ENCODE measurements around the gene AQP9. TPM values are rescaled to one million over a fixed set of nuclear protein-coding genes. Genes with fewer than 3 reads are reported as not detected.
"Not testable (repeated sequence)": the region's sequence is repeated elsewhere in the genome, so short reads cannot be mapped to it uniquely, and the experiment has no call there.

Gene AQP9
- total RNA-seq, 1 experiment from 2014 or later = not detected

DNA sequence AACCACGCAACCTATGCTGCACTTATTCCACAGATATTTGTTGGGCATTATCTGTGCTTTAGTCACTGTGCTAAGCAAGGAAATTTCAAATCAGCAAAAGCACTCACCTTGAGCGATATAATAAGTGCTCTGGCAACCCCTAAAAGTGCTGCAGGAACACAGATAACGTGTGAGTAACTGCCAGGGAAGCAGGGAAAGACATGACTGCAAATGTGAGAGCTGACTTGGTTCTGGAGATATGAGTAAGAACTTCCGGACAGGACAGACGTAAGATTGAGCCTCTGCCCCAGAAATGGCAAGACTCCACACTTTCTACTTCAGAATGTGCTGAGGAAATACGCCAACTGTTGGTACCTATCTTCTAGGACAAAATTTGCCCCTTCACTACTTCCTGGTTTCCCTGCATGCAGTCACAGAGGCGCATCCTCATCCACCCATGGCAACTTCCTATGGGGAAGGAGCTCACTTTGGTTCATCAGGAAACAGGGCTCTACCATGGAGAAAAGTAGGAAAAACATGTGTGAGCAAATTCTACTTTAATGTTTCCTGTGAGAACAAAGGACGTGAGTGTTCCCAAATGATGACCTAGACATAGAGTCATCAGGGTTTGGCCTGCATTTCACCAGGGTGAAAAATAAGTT lies 41.7 kb downstream of the AQP9 start:
- DNase-seq (ENCODE audit: low spot score) = no peak

DNA sequence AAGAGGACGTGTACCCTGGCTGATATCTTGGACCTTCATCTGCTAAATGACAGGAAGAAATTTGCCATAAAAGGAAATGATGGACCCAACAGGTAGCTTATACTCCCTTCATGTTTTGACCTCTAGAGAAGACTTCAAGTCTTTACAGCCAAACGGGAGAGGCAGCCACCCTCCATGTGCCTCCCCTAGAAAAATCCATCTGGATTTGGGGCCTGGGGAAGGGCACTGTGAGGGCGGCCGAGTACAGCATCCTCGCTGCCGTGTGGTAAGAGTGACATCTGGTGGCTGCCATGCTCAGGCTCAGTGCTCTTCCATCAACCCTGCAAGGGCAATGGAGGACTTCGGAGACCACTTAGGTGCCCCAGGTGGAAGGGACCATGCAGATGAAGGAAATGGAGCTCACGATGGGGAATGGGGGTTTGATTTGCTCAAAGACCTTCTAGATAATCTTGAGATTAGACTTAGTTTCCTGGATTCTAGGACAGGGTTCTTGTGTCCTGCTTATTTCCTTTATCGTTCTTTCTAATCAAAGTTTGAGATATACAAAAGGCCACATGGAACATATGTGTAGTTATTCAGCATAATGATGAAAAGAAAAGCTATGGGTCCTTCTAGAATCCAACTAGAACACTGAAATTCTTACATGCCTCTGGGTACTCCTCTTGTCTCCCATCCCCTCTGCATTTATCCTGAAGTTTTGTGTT lies 44.4 kb downstream of the AQP9 start:
- DNase-seq (ENCODE audit: low spot score) = peak; percentile 48

DNA sequence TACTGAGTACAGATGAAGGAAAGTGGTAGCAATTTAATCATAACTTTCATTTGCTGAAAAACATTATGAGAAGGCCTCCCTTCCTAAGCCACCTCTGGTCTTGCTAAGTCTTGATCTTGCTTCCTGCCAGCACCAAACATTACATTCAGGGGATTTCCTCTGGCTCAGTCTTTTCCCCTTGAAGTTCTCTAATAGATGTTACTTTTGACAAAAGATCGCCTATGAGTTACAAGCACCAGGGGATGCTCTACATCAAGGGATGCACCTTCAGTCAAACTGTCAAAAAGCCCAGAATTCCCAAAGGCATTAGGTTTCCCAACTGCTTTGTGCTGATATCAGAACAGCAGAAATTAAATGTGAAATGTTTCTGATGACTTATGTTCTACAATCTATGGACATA lies 47.3 kb downstream of the AQP9 start:
- DNase-seq (ENCODE audit: low spot score) = no peak

DNA sequence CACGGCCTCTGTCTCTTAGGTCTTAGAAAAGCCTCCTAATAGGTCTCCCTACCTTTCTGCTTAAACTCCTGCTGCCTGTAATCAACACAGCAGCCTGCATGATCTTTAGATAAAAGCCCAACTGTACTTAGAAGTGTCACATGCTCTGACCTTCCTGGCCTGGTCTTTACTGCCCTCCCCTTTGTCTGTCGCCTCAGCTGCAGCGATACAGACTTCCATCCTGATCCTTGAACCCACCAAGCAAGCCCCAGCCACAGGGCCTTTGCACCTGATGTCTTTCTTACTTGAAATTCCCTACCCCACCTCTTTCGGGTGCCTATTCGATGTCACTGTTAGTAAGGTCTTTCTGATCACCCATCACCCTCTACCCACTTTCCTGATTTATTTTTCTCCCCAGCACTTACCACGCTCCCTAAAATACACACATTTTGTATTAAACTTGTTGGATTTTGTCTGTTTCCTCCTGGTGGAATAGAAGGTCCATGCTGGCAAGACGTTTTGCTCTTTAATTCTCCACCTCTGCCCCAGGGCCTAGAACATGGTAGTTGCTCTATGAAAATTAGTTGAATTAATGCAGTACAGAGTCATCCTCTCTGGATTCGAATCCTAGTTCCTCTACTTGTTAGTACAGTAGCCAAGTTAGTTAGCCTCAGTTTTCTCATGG lies 51.1 kb downstream of the AQP9 start:
- DNase-seq (ENCODE audit: low spot score) = no peak

DNA sequence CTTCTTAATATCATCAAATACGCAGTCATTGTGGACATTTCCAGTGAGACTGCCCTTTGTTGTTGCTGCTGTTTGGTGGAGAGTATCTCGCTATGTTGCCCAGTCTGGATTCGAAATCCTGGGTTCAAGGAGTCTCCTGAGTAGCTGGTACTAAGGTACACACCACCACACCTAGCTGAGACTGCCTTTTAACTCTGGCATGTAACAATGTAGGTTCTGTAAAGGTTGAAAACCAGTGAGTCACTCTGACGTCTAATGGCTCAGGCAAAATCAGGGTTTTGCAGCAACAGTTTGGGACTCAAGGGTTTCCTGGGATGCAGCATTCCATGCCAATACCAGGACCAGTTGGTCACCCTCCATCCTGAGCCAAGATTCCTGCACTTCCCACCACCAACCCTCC lies 52.2 kb downstream of the AQP9 start:
- no peak for DNase-seq (ENCODE audit: low spot score)

DNA sequence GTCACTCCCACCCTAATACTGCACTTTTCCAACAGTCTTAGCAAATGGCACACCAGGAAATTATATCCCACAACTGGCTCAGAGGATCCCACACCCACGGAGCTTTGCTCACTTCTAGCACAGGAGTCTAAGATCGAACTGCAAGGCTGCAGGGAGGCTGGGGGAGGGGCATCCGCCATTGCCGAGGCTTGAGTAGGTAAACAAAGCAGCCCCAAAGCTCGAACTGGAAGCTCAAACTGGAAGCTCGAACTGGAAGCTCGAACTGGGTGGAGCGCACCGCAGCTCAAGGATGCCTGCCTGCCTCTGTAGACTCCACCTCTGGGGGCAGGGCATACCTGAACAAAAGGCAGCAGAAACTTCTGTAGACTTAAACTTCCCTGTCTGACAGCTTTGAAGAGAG lies 55.5 kb downstream of the AQP9 start:
- not testable (repeated sequence) for DNase-seq (ENCODE audit: low spot score)

DNA sequence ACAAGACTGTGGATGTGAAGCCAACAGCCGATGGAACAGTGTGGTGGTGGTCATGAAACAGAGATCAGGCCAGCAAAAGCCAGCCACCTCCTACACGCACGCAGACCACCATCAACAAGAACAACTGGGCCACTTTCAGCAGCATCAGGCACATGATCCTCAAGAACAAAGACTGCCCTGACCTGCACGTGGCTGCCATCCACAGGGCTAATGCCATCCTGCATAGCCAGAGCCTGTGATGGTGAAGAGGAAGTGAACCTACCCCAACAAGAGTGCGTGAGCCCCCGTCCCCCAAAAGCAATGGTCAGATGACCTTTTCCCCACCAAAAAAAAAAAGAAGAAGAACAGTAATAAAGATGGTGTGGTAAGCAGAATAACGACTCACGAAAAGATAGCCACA lies 62.6 kb downstream of the AQP9 start:
- no peak for DNase-seq (ENCODE audit: low spot score)

DNA sequence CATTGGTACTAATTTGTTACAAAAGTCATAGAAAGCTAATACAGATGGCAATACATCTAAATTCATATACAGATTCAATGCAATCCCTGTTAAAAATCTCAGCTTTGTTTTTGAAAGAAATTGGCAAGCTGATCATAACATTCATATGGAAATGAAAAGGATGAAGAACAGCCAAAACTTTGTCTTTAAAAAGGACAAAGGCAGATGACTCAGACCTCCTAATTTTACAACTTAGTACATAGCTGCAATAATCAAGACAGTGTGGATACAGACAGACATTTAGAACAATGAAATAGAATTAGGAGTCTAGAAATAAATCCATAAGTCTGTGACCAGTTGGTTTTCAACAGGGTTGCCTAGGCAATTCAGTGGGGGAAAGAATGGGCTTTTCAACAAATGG lies 63.3 kb downstream of the AQP9 start:
- DNase-seq (ENCODE audit: low spot score) = no peak

DNA sequence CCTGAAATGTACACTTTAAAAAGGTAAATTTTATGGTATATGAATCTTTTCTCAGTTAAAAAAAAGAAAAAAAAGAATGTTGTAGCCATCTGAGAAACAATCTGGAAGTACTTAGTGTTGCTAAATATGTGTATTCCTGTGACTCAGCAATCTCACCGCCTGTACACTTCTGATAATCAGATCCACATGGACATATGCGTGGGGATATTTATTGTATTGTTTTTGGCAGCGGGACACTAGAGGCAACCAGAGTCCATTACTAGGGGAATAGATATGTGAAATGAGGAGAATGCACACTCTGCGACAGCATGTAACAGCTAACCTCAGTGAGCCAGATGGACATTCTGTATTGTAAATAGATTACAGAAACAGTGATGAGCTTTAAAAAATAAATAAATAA lies 65.4 kb downstream of the AQP9 start:
- DNase-seq (ENCODE audit: low spot score) = peak; percentile 55

DNA sequence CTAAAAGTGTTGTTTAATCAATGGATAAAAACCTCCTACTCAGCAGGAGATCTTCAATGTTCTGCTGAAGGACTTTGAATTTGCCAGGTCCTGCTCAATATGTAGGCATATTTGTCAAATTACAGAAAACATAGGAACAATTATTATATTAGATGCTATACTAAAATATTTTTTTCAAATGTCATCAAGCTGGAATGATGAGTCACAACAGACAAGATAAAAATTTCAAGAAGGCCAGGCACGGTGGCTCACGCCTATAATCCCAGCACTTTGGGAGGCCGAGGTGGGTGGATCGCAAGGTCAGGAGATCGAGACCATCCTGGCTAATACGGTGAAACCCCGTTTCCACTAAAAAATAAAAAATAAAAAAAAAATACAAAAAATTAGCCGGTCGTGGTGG lies 68.0 kb downstream of the AQP9 start:
- no peak for DNase-seq (ENCODE audit: low spot score)

DNA sequence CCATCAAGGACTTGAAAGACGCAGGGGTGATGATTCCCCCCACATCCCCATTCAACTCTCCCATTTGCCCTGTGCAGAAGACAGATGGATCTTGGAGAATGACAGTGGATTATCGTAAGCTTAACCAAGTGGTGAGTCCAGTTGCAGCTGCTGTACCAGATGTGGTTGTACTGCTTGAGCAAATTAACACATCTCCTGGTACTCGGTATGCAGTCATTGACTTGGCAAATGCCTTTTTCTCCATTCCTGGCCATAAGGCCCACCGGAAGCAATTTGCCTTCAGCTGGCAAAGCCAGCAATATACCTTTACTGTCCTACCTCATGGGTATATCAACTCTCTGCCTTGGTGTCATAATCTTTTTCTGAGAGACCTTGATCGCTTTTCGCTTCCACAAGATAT lies 70.0 kb downstream of the AQP9 start:
- DNase-seq (ENCODE audit: low spot score) = not testable (repeated sequence)

DNA sequence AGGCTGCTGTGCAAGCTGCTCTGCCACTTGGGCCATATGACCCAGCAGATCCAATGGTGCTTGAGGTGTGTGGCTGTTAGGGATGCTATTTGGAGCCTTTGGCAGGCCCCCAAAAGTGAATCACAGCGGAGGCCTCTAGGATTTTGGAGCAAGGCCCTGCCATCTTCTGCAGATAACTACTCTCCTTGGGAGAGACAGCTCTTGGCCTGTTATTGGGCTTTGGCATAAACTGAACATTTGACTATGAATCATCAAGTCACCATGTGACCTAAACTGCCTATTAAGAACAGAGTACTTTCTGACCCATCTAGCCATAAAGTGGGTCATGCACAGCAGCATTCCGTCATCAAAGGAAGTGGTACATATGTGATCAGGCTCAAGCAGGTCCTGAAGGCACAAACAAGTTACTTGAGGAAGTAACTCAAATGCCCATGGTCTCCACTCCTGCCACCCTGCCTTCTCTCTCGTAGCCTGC lies 70.9 kb downstream of the AQP9 start:
- peak; percentile 40 for DNase-seq (ENCODE audit: low spot score)

DNA sequence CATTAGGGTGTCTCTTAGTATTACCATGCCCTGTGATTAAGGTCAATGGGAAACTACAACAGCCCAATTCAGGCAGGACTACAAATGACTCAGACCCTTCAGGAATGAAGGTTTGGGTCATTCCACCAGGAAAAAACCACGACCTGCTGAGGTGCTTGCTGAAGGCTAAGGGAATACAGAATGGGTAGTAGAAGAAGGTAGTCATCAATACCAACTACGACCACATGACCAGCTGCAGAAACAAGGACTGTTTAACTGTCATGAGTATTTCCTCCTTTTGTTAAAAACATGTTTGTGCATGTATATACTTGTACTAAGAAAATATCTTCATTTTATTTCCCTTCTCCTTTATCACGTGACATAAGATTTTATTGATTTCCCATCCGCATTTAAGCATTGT lies 71.8 kb downstream of the AQP9 start:
- not testable (repeated sequence) for DNase-seq (ENCODE audit: low spot score)

DNA sequence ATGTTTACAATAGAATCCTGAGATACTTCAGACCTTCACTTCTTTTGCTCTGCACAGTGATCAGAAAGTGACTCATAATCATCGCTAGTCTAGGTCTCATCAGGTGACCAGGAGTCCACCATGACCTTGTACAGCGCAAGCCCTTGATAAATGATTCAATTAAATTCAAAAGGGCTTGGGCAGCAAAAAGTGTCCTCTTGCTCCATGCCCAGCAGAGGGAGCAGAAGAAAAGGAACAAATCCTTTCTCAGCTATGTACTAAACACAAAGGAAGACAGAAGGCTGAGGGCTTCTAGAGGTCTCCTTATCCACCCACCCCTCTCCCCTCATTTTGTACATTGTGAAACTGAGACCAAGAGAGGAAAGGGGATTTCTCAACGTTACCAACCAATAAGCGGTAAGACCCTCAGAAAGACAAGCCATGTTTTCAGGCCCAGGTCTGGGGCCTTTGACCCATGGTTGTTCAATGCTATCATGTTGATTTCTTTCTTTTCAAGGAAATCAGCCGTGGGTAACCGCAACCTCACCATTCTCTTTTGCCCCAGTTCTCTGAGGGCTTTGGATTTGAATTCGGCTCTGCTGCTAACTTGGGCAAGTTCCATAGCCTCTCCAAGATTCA lies 74.8 kb downstream of the AQP9 start:
- peak; percentile 51 for DNase-seq (ENCODE audit: low spot score)

DNA sequence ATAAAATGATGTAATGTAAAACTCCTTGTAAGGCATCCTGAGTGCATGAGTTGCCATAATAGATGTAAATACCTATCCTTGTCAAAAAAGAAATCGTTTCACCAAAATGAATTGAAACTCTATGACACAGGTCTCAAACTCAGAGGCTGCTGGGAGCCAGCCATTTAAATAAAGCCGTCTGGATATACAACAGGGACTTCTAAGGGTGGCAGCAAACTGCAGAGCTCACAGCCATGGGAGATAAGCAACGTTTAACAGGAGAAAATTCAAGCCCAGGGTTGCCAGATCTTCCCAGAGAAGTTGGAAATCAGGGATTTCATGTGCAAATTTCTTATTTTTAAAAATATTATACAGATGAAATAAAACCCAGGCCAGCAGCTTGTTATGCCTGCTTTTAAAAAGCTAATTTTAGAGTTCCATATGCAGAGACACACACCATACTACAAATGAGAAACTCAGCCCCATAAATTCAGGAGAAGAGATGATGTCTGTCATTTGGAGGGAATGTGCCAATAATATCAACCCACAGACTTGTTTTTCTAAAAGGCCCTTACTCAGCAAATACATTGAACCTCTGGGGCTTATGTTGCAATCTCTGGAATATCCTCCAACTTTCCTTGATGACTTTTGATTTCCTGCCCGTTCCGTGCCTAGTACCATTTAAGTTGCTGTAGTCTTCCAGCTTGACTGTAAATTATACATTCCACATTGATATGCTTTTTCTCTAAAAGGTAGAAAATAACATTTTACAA lies 75.6 kb downstream of the AQP9 start:
- DNase-seq (ENCODE audit: low spot score) = no peak

DNA sequence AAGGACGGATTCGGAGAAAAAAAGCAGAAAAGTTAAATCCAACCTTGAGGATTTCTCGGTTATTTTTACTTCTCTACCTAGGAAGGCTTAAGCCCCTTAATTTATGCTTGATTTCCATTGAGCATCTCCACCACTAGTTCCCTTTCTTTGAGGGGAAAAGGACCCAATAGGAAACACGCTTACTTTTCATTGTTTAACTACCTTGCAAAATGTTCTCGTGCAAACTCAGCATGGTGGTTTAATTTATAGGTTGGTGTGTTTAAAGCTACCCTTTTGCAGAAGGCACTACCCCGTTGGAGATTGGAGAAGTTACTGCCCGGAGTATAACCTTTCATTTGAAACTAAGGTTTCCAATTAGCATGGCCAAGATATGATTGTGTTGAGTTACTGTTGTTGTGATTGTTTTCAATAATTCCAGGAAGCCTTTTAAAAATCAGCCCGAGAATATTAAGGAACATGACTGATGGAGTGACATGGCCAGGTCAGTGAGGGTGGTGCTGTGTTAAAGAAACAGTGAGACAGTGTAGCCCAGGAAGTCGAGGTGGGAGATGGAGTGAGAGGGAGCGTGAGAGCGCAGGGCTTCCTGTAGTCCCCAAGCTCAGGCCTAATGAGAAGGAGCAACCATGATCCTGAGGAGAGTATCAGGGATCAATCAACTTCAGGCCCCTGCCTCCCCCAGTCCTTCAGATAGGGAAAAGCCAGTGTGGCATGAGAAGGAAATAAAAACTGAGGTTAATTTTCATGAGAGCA lies 76.6 kb downstream of the AQP9 start:
- DNase-seq (ENCODE audit: low spot score) = no peak

DNA sequence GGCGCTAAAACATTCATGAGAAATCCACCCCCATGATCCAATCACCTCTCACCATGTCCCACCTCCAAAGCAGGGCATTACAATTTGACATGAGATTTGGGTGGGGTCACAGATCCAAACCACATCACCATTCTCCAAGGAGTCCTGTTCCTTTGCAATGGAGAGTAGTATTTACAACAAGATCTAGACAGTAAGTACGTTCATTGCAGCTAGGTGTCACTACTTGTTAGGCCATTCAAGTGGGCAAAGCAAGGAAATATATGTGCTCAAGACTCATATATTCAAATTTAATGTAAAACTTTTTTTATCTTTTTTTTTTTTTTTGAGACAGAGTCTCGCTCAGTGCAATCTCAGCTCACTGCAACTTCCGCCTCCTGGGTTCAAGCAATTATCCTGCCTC lies 79.3 kb downstream of the AQP9 start:
- no peak for DNase-seq (ENCODE audit: low spot score)

DNA sequence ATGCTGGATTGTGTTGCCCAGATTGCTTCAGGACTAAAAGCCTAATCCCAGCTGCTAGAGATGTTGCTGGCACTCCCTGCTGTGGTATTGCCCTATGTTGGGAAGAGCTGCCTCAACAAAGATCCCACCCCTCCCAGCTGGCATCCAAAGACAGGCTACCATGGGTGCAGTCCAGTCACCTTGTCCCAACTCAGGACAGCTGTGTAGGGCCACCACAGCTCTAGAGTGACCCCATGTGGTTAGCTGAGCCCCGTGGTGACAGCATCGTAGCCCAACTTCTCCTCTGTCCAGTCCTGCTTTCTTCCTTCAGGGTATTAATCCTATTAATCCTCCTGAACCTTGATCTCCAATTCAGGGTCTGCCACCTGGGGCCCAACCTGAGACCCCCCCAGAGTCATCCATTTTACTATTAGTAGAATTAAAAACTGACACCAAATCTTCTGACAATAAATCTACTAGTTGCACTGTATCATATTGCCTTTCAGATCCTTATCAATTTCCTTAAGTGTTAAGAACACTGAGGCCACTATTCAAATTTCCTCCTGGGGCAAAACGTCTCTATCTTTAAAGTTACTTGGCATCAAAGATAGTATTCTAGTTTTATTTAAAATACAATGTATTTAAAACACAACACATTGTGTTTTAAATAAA lies 83.5 kb downstream of the AQP9 start:
- peak; percentile 20 for DNase-seq (ENCODE audit: low spot score)

DNA sequence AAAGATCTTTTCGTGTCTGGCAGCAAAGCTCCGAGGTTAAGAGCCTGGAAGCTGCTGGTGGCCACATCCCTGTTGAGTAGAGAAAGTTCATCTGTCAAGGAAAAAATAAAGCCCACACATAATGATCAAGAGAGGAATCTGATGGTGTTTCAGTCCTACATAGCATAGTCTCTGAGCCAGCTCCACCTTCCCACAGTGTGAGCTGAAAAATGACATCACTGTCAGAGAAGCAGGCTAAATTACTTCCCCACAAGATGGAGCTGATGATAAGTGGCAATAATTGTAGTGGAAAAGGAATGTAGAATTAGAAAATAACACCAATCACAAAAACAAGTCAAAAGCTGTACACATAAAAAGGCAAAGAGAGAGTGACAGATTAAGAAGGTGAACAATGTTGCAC lies 84.5 kb downstream of the AQP9 start:
- peak; percentile 46 for DNase-seq (ENCODE audit: low spot score)

DNA sequence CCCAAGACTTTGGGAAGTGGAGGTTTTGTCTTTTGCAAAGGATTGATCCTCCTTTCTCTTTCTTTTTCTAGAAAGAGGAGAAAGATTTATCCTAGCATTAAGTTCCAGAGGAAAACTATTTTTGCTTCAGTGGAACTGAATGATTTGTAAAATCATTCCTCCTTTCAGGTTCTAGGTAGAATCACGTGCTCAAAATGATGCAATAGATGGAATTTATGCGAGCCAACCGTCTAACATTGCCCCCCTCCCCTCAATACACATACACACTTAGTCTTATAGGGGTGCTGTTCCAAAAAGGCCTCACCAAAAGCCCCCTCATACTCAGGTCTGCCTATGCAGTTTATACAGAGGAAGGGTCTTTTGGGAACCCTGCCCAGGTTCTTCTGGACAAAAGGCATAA lies 85.3 kb downstream of the AQP9 start:
- DNase-seq (ENCODE audit: low spot score) = no peak

DNA sequence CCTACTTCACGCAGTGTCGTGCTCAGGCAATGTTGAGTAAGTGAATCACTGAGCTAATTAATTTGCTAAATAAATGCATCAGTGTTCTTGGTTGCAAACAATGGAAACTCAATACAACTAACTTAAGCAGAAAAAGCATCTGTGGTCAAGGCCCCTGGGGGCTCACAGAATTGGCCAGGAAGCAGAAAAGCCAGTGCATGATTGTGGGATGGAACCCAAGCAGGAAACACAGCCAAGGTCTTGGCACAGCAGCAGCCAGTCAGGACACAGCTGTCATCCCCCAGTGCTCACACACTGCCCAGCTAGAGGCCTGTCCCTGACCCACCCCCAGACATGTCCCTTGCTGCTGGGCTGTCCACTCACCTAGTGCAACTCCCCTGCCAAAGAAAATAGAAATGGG lies 85.9 kb downstream of the AQP9 start:
- peak; percentile 70 for DNase-seq (ENCODE audit: low spot score)

Measured in H4 (cell line).